Measurements from ENCODE around the gene LRCOL1.
"Not testable (repeated sequence)": the region's sequence is repeated elsewhere in the genome, so short reads cannot be mapped to it uniquely, and the experiment has no call there.

LRCOL1 gene

GRCh38 chr12:132604668-132605441 is 5.5 kb downstream of the LRCOL1 start:
- Histone ChIP-seq H3K27ac (no peak overlapping the region), H3K4me3 (no peak overlapping the region)

- peak overlapping the region in 3 of 7 experiments; percentile 2 to 30 (median 24) for H3K4me3 ChIP-seq
- peak overlapping the region in 6 of 21 experiments; percentile 12 to 70 (median 39) for H3K27ac ChIP-seq
Measured at GRCh38 chr12:132604151-132604618, 6.2 kb downstream of the LRCOL1 start.

- Histone ChIP-seq H3K27ac (peak overlapping the region in 8 of 21 experiments; percentile 0 to 70 (median 22)), H3K4me3 (peak overlapping the region in 3 of 7 experiments; percentile 2 to 30 (median 24))
Measured at GRCh38 chr12:132603240-132604150, 6.9 kb downstream of the LRCOL1 start.

GRCh38 chr12:132602572-132603239 is 7.7 kb downstream of the LRCOL1 start:
- H3K27ac ChIP-seq: peak overlapping the region in 4 of 21 experiments; percentile 16 to 70 (median 44)
- no peak overlapping the region for H3K4me3 ChIP-seq

- Histone ChIP-seq H3K27ac (peak overlapping the region in 2 of 21 experiments; percentile 7 to 31), H3K4me3 (peak overlapping the region in 5 of 7 experiments; percentile 21 to 43 (median 30))
Measured at GRCh38 chr12:132601171-132601883, 9.1 kb downstream of the LRCOL1 start.

GRCh38 chr12:132600048-132601032 is 10.0 kb downstream of the LRCOL1 start:
- H3K27ac ChIP-seq: peak overlapping the region in 8 of 21 experiments; percentile 7 to 52 (median 38)
- peak overlapping the region; percentile 7 to 43 (median 26) for H3K4me3 ChIP-seq

GRCh38 chr12:132599502-132599901 is 10.9 kb downstream of the LRCOL1 start:
- H3K4me3 ChIP-seq, H3K27ac ChIP-seq: not testable (repeated sequence)

- no peak overlapping the region for H3K27ac ChIP-seq
- H3K4me3 ChIP-seq: peak overlapping the region in 4 of 7 experiments; percentile 13 to 36 (median 26)
Measured at GRCh38 chr12:132597333-132598316, 12.8 kb downstream of the LRCOL1 start.

GRCh38 chr12:132596016-132596415 is 14.4 kb downstream of the LRCOL1 start:
- Histone ChIP-seq H3K27ac (no peak overlapping the region), H3K4me3 (no peak overlapping the region)

- no peak overlapping the region for H3K4me3 ChIP-seq
Measured at GRCh38 chr12:132595183-132595582, 15.2 kb downstream of the LRCOL1 start.

GRCh38 chr12:132593938-132594358 is 16.4 kb downstream of the LRCOL1 start:
- Histone ChIP-seq H3K27ac (no peak overlapping the region), H3K4me3 (no peak overlapping the region)

More at GRCh38 chr12:132595183-132595582, 15.2 kb downstream of the LRCOL1 start:
- H3K27ac ChIP-seq: no peak overlapping the region

GRCh38 chr12:132593521-132593920 is 16.9 kb downstream of the LRCOL1 start:
- H3K4me3 ChIP-seq: no peak overlapping the region
- H3K27ac ChIP-seq: no peak overlapping the region

GRCh38 chr12:132593071-132593470 is 17.3 kb downstream of the LRCOL1 start:
- H3K4me3 ChIP-seq: no peak overlapping the region
- H3K27ac ChIP-seq: no peak overlapping the region

- no peak overlapping the region for H3K27ac ChIP-seq
- no peak overlapping the region for H3K4me3 ChIP-seq
Measured at GRCh38 chr12:132592282-132592970, 18.0 kb downstream of the LRCOL1 start.

GRCh38 chr12:132591107-132591935 is 19.1 kb downstream of the LRCOL1 start:
- no peak overlapping the region for H3K27ac ChIP-seq
- H3K4me3 ChIP-seq: no peak overlapping the region
